Left lobe of liver (tissue), 2 donors: ENCODE results near the gene ODAD3. TPM values are rescaled to one million over a fixed set of nuclear protein-coding genes. Genes with fewer than 3 reads are reported as not detected.
A peak's percentile ranks its signal among the peaks of the same experiment; 100 is the strongest.
"Not testable (repeated sequence)": the region's sequence is repeated elsewhere in the genome, so short reads cannot be mapped to it uniquely, and the experiment has no call there.

Experiments used
- ATAC-seq: fragments of 200-7000 bp; cut with Tn5 transposase; one replicate; pipeline ENCODE4 v1.9.1; 2020; ENCODE audit warnings: mild to moderate bottlenecking, moderate library complexity
- DNase-seq: peaks from one replicate; pipeline ENCODE4 v3.0.0-alpha.2; 2020; ENCODE audit warnings: low spot score
- total RNA-seq: library from RNA; stranded (reverse); gene quantifications from one replicate; pipeline ENCODE4 v1.2.1, GENCODE V29; 2021
- donor health status: DM: no; HTN: no; CAD: no; lungs with moderate emphysema.
- donor health status: DM: no; HTN: yes; CAD: no.

The ODAD3 gene
- total RNA-seq, 1 donor from 2014 or later, result 0.70 TPM

GRCh38 chr19:11461453-11461852 lies 26.5 kb upstream of the ODAD3 start:
- DNase-seq (no peak), ATAC-seq (no peak)

GRCh38 chr19:11460207-11460606 lies 25.3 kb upstream of the ODAD3 start:
- DNase-seq, result no peak
- no peak for ATAC-seq

- not testable (repeated sequence) for DNase-seq
These were observed 24.0 kb upstream of the ODAD3 start for GRCh38 chr19:11458912-11459311.

GRCh38 chr19:11458236-11458900 lies 23.4 kb upstream of the ODAD3 start:
- no peak for ATAC-seq
- DNase-seq, result no peak

More at GRCh38 chr19:11458912-11459311, 24.0 kb upstream of the ODAD3 start:
- ATAC-seq, result not testable (repeated sequence)

- no peak for DNase-seq
- no peak for ATAC-seq
These were observed 22.9 kb upstream of the ODAD3 start for GRCh38 chr19:11457831-11458230.

GRCh38 chr19:11457115-11457514 lies 22.2 kb upstream of the ODAD3 start:
- DNase-seq, result no peak
- no peak for ATAC-seq

- no peak for DNase-seq
- no peak for ATAC-seq
These were observed 21.7 kb upstream of the ODAD3 start for GRCh38 chr19:11456659-11457058.

GRCh38 chr19:11455233-11455554 lies 20.3 kb upstream of the ODAD3 start:
- not testable (repeated sequence) for ATAC-seq, DNase-seq

- ATAC-seq (no peak), DNase-seq (no peak)
These were observed 18.8 kb upstream of the ODAD3 start for GRCh38 chr19:11453468-11454341.

GRCh38 chr19:11452620-11453310 lies 17.8 kb upstream of the ODAD3 start:
- DNase-seq (no peak), ATAC-seq (no peak)

- no peak for ATAC-seq
- no peak for DNase-seq
These were observed 17.1 kb upstream of the ODAD3 start for GRCh38 chr19:11451871-11452619.

GRCh38 chr19:11451327-11451870 lies 16.5 kb upstream of the ODAD3 start:
- no peak for DNase-seq
- ATAC-seq, result no peak

- DNase-seq (no peak), ATAC-seq (no peak)
These were observed 15.8 kb upstream of the ODAD3 start for GRCh38 chr19:11450570-11451326.

- ATAC-seq (no peak), DNase-seq (no peak)
These were observed 14.1 kb upstream of the ODAD3 start for GRCh38 chr19:11448923-11449554.

GRCh38 chr19:11448410-11448809 lies 13.5 kb upstream of the ODAD3 start:
- DNase-seq (no peak), ATAC-seq (no peak)

GRCh38 chr19:11447347-11448262 lies 12.7 kb upstream of the ODAD3 start:
- ATAC-seq, result no peak
- DNase-seq, result no peak

GRCh38 chr19:11446652-11447301 lies 11.9 kb upstream of the ODAD3 start:
- peak; percentile 54 for DNase-seq
- peak; percentile 76 for ATAC-seq

- ATAC-seq, result peak; percentile 15
- no peak for DNase-seq
These were observed 11.3 kb upstream of the ODAD3 start for GRCh38 chr19:11446271-11446651.
